ENCODE measurements around the gene COL6A3. TPM values are rescaled to one million over a fixed set of nuclear protein-coding genes. Genes with fewer than 3 reads are reported as not detected.

The COL6A3 gene
- total and polyA plus RNA-seq, 3 experiments from 2014 or later, result 0.56 to 9.5 (median 7.0) TPM

DNA sequence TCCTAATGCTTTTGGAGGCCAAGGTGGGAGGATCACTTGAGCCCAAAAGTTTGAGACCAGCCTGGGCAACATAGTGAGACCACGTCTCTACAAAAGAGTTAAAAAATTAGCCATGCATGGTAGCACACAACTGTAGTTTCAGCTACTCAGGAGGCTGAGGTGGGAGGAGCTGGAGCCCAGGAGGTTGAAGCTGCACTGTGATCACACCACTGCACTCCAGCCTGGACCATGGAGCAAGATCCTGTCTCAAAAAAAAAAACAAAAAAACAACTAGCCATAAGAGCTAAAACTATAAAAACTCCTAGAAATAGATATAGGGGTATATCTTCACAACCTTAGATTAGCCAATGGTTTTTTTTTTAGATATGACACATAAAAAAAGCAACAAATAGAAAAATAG, 16.9 kb upstream of the COL6A3 start:
- no peaks in the 10 kb centered on the region for H3K9me3 Mint-ChIP-seq
- Histone ChIP-seq H3K27me3 (ENCODE audit: insufficient read depth, low read length, poor library complexity, severe bottlenecking) (no peaks in the 10 kb centered on the region), H3K4me3 (ENCODE audit: low read length) (no peak overlapping the region), H3K27ac (ENCODE audit: low read depth, low read length) (no peak overlapping the region), H3K4me1 (ENCODE audit: insufficient read depth, low read length) (peaks cover 75% of the 10 kb centered on the region), H3K9me3 (ENCODE audit: low read length) (no peaks in the 10 kb centered on the region), H3K36me3 (ENCODE audit: insufficient read depth, low read length) (no peaks in the 10 kb centered on the region)
- peaks cover 76 to 91% (median 87%) of the 10 kb centered on the region in 3 donors for H3K4me1 Mint-ChIP-seq
- H3K27ac Mint-ChIP-seq, result peak overlapping the region in 1 of 8 donors; percentile 45
- ChIA-PET CTCF (interaction anchor here (1.4 to 7.4 kb wide), 3 partner anchors 10 to 45 kb away, joined by 5 to 81 read pairs (median 35); no protein-coding TSS in a partner anchor), POLR2A (no interaction called here)
- no peaks in the 10 kb centered on the region for H3K36me3 Mint-ChIP-seq
- no peak for DNase-seq
- H3K27me3 Mint-ChIP-seq, result peaks cover 0 to 4% of the 10 kb centered on the region in 2 donors
- no peak overlapping the region for H3K4me3 Mint-ChIP-seq

- H3K4me3 Mint-ChIP-seq, result peak overlapping the region in 5 of 7 donors; percentile 19 to 66 (median 34)
- Histone ChIP-seq H3K4me1 (ENCODE audit: insufficient read depth, low read length) (peaks cover 64% of the 10 kb centered on the region), H3K9me3 (ENCODE audit: low read length) (no peaks in the 10 kb centered on the region), H3K27me3 (ENCODE audit: insufficient read depth, low read length, poor library complexity, severe bottlenecking) (no peaks in the 10 kb centered on the region), H3K4me3 (ENCODE audit: low read length) (no peak overlapping the region), H3K36me3 (ENCODE audit: insufficient read depth, low read length) (no peaks in the 10 kb centered on the region), H3K27ac (ENCODE audit: low read depth, low read length) (no peak overlapping the region)
- peak overlapping the region in 7 of 8 donors; percentile 23 to 77 (median 70) for H3K27ac Mint-ChIP-seq
- ChIA-PET POLR2A (interaction anchor here (1.3 kb wide), 1 partner anchor 19 kb away, joined by 4 read pairs; no protein-coding TSS in a partner anchor), CTCF (interaction anchor here (1.4 to 7.4 kb wide), 3 partner anchors 9 to 46 kb away, joined by 5 to 81 read pairs (median 35); no protein-coding TSS in a partner anchor)
- no peaks in the 10 kb centered on the region for H3K36me3 Mint-ChIP-seq
- H3K9me3 Mint-ChIP-seq, result no peaks in the 10 kb centered on the region
- DNase-seq, result peak in 1 of 5 donors; percentile 31
- H3K27me3 Mint-ChIP-seq, result peaks cover 0 to 4% of the 10 kb centered on the region in 2 donors
- peaks cover 65 to 79% (median 78%) of the 10 kb centered on the region in 3 donors for H3K4me1 Mint-ChIP-seq
Measured at GRCh38 chr2:237429753-237430152, 15.8 kb upstream of the COL6A3 start.

DNA sequence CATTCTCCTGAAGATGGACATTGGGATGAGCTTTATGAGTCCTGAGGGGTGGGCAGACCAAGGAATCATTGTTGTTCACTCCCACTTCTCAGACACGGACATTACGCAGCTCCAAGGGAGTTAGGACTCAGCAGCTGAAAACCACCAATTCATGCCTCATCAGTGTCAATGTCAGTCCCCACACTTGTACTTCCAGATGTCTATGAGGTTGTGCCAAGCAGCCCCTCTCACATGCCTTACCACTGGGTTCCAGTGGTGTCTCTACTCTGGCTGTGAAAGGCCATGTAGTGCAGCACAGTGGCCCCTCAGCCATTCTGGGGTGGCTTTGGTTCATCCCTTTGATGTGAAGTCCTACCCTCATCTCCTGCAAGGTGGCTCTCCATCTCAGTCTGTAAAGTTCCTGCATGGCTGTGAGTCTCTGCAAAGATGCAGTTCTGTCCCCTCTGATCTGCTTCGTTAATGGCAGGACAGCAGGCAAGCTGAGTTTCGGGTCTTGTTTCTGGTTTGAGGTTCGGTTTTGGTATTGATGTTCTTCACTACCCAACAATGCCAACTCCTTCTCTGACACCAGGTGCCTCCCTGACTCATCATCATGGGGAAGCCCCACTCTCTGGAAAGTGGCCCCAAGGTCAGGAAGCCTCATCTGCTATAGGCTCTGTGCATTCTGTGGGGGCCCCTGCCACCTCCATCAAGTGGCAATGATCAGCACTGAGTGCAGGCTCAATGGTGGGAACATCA, 14.0 kb upstream of the COL6A3 start:
- H3K36me3 Mint-ChIP-seq, result no peaks in the 10 kb centered on the region
- peaks cover 0 to 4% of the 10 kb centered on the region in 2 donors for H3K27me3 Mint-ChIP-seq
- no peaks in the 10 kb centered on the region for H3K9me3 ChIP-seq (ENCODE audit: low read length)
- H3K9me3 Mint-ChIP-seq, result no peaks in the 10 kb centered on the region
- no peak overlapping the region for H3K27ac ChIP-seq (ENCODE audit: low read depth, low read length)
- peak overlapping the region in 7 of 8 donors; percentile 48 to 90 (median 61) for H3K27ac Mint-ChIP-seq
- peak in 1 of 5 donors; percentile 70 for DNase-seq
- H3K4me1 ChIP-seq (ENCODE audit: insufficient read depth, low read length), result peaks cover 46% of the 10 kb centered on the region
- peak overlapping the region in 3 of 7 donors; percentile 12 to 53 (median 26) for H3K4me3 Mint-ChIP-seq
- ChIA-PET CTCF (interaction anchor here (4.9 kb wide), 1 partner anchor 48 kb away, joined by 35 read pairs; no protein-coding TSS in a partner anchor), POLR2A (no interaction called here)
- no peaks in the 10 kb centered on the region for H3K36me3 ChIP-seq (ENCODE audit: insufficient read depth, low read length)
- peak overlapping the region; percentile 11 for H3K4me3 ChIP-seq (ENCODE audit: low read length)
- H3K27me3 ChIP-seq (ENCODE audit: insufficient read depth, low read length, poor library complexity, severe bottlenecking), result no peaks in the 10 kb centered on the region
- peaks cover 47 to 61% (median 60%) of the 10 kb centered on the region in 3 donors for H3K4me1 Mint-ChIP-seq

- no peak overlapping the region for H3K27ac Mint-ChIP-seq
- no peak for DNase-seq
- no peaks in the 10 kb centered on the region for H3K36me3 ChIP-seq (ENCODE audit: insufficient read depth, low read length)
- H3K4me3 Mint-ChIP-seq, result no peak overlapping the region
- no peaks in the 10 kb centered on the region for H3K27me3 ChIP-seq (ENCODE audit: insufficient read depth, low read length, poor library complexity, severe bottlenecking)
- POLR2A ChIA-PET, result no interaction called here
- H3K36me3 Mint-ChIP-seq, result no peaks in the 10 kb centered on the region
- CTCF ChIA-PET, result interaction anchor here (1.2 to 4.9 kb wide), 3 partner anchors 43 to 145 kb away, joined by 3 to 35 read pairs (median 5); no protein-coding TSS in a partner anchor
- peaks cover 39 to 58% (median 53%) of the 10 kb centered on the region in 3 donors for H3K4me1 Mint-ChIP-seq
- H3K27me3 Mint-ChIP-seq, result peaks cover 0 to 4% of the 10 kb centered on the region in 2 donors
- H3K4me1 ChIP-seq (ENCODE audit: insufficient read depth, low read length), result peaks cover 42% of the 10 kb centered on the region
- no peak overlapping the region for H3K27ac ChIP-seq (ENCODE audit: low read depth, low read length)
- H3K9me3 ChIP-seq (ENCODE audit: low read length), result no peaks in the 10 kb centered on the region
- no peak overlapping the region for H3K4me3 ChIP-seq (ENCODE audit: low read length)
- no peaks in the 10 kb centered on the region for H3K9me3 Mint-ChIP-seq
Measured at GRCh38 chr2:237426517-237426916, 12.6 kb upstream of the COL6A3 start.

DNA sequence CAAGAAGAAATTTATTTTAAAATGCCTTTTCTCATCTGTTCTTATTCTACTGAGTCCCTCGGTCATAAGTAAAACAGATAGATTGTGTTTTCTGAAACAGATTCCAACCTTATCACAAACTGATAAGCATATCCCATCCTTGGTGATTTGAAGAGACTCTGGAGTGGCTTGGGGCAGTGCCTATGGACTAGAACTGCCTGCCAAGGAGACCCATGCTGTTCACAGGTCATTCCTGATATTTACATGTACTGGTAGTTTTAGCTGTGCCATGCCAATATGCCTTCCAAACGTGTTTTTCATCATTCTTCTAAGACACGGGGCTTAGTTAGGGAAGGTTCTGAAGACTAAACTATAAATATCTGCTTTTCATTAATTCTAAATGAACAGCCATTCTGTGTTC, 11.4 kb upstream of the COL6A3 start:
- H3K4me3 ChIP-seq (ENCODE audit: low read length), result no peak overlapping the region
- Mint-ChIP-seq H3K4me1 (peaks cover 36 to 53% (median 46%) of the 10 kb centered on the region in 3 donors), H3K27ac (no peak overlapping the region), H3K27me3 (peaks cover 0 to 4% of the 10 kb centered on the region in 2 donors), H3K4me3 (no peak overlapping the region), H3K9me3 (no peaks in the 10 kb centered on the region), H3K36me3 (no peaks in the 10 kb centered on the region)
- ChIA-PET CTCF (interaction anchor here (2.2 kb wide), 1 partner anchor 50 kb away, joined by 18 read pairs; no protein-coding TSS in a partner anchor), POLR2A (no interaction called here)
- no peaks in the 10 kb centered on the region for H3K27me3 ChIP-seq (ENCODE audit: insufficient read depth, low read length, poor library complexity, severe bottlenecking)
- H3K4me1 ChIP-seq (ENCODE audit: insufficient read depth, low read length), result peaks cover 35% of the 10 kb centered on the region
- DNase-seq, result no peak
- H3K9me3 ChIP-seq (ENCODE audit: low read length), result no peaks in the 10 kb centered on the region
- no peak overlapping the region for H3K27ac ChIP-seq (ENCODE audit: low read depth, low read length)
- H3K36me3 ChIP-seq (ENCODE audit: insufficient read depth, low read length), result no peaks in the 10 kb centered on the region

- CTCF ChIA-PET, result interaction anchor here (2.2 kb wide), 1 partner anchor 51 kb away, joined by 18 read pairs; no protein-coding TSS in a partner anchor
- Histone ChIP-seq H3K4me3 (ENCODE audit: low read length) (no peak overlapping the region), H3K36me3 (ENCODE audit: insufficient read depth, low read length) (no peaks in the 10 kb centered on the region), H3K27me3 (ENCODE audit: insufficient read depth, low read length, poor library complexity, severe bottlenecking) (no peaks in the 10 kb centered on the region), H3K4me1 (ENCODE audit: insufficient read depth, low read length) (peaks cover 27% of the 10 kb centered on the region), H3K27ac (ENCODE audit: low read depth, low read length) (no peak overlapping the region), H3K9me3 (ENCODE audit: low read length) (no peaks in the 10 kb centered on the region)
- Mint-ChIP-seq H3K9me3 (no peaks in the 10 kb centered on the region), H3K27ac (no peak overlapping the region), H3K4me1 (peaks cover 29 to 45% (median 38%) of the 10 kb centered on the region in 3 donors), H3K4me3 (no peak overlapping the region), H3K27me3 (peaks cover 0 to 2% of the 10 kb centered on the region in 2 donors), H3K36me3 (no peaks in the 10 kb centered on the region)
- DNase-seq, result no peak
- POLR2A ChIA-PET, result no interaction called here
Measured at GRCh38 chr2:237424544-237424943, 10.6 kb upstream of the COL6A3 start.

- no peak overlapping the region for H3K27ac ChIP-seq (ENCODE audit: low read depth, low read length)
- H3K4me3 ChIP-seq (ENCODE audit: low read length), result no peak overlapping the region
- CTCF ChIA-PET, result interaction anchor here (2.2 kb wide), 1 partner anchor 52 kb away, joined by 18 read pairs; no protein-coding TSS in a partner anchor
- peaks cover 21% of the 10 kb centered on the region for H3K4me1 ChIP-seq (ENCODE audit: insufficient read depth, low read length)
- no peak for DNase-seq
- H3K36me3 Mint-ChIP-seq, result no peaks in the 10 kb centered on the region
- peaks cover 0 to 2% of the 10 kb centered on the region in 2 donors for H3K27me3 Mint-ChIP-seq
- H3K9me3 Mint-ChIP-seq, result no peaks in the 10 kb centered on the region
- no peaks in the 10 kb centered on the region for H3K27me3 ChIP-seq (ENCODE audit: insufficient read depth, low read length, poor library complexity, severe bottlenecking)
- H3K9me3 ChIP-seq (ENCODE audit: low read length), result no peaks in the 10 kb centered on the region
- no peak overlapping the region for H3K4me3 Mint-ChIP-seq
- H3K36me3 ChIP-seq (ENCODE audit: insufficient read depth, low read length), result no peaks in the 10 kb centered on the region
- H3K4me1 Mint-ChIP-seq, result peaks cover 22 to 39% (median 31%) of the 10 kb centered on the region in 3 donors
- POLR2A ChIA-PET, result no interaction called here
- H3K27ac Mint-ChIP-seq, result no peak overlapping the region
Measured at GRCh38 chr2:237423891-237424290, 9.9 kb upstream of the COL6A3 start.

GRCh38 chr2:237422309-237422708, 8.3 kb upstream of the COL6A3 start:
- Histone ChIP-seq H3K27me3 (ENCODE audit: insufficient read depth, low read length, poor library complexity, severe bottlenecking) (no peaks in the 10 kb centered on the region), H3K36me3 (ENCODE audit: insufficient read depth, low read length) (no peaks in the 10 kb centered on the region), H3K9me3 (ENCODE audit: low read length) (no peaks in the 10 kb centered on the region), H3K27ac (ENCODE audit: low read depth, low read length) (no peak overlapping the region), H3K4me3 (ENCODE audit: low read length) (no peak overlapping the region), H3K4me1 (ENCODE audit: insufficient read depth, low read length) (peaks cover 6% of the 10 kb centered on the region)
- H3K4me3 Mint-ChIP-seq, result peak overlapping the region in 3 of 7 donors; percentile 33 to 62 (median 49)
- H3K4me1 Mint-ChIP-seq, result peaks cover 11 to 23% (median 15%) of the 10 kb centered on the region in 3 donors
- ChIA-PET POLR2A (interaction anchor here (1.2 to 2.1 kb wide), 2 partner anchors 12 to 53 kb away, joined by 6 to 16 read pairs; no protein-coding TSS in a partner anchor), CTCF (interaction anchor here (0.7 to 5.6 kb wide), 18 partner anchors 10 to 268 kb away, joined by 3 to 191 read pairs (median 7); no protein-coding TSS in a partner anchor)
- DNase-seq, result no peak
- peaks cover 0 to 2% of the 10 kb centered on the region in 2 donors for H3K27me3 Mint-ChIP-seq
- no peaks in the 10 kb centered on the region for H3K9me3 Mint-ChIP-seq
- no peaks in the 10 kb centered on the region for H3K36me3 Mint-ChIP-seq
- peak overlapping the region in 1 of 8 donors; percentile 21 for H3K27ac Mint-ChIP-seq
